GM12873 (cell line): ENCODE results near the gene CHMP2A.
A peak's percentile ranks its signal among the peaks of the same experiment; 100 is the strongest.

Experiments used
- CTCF ChIP-seq: IDR thresholded peaks from 2 replicates; pipeline ENCODE4 v1.5.1; 2012; ENCODE audit warnings: low read depth, mild to moderate bottlenecking, moderate library complexity, low read length, control low read depth; ENCODE audit not compliant: insufficient read depth; ENCODE audit errors: missing control alignments

Gene CHMP2A

DNA sequence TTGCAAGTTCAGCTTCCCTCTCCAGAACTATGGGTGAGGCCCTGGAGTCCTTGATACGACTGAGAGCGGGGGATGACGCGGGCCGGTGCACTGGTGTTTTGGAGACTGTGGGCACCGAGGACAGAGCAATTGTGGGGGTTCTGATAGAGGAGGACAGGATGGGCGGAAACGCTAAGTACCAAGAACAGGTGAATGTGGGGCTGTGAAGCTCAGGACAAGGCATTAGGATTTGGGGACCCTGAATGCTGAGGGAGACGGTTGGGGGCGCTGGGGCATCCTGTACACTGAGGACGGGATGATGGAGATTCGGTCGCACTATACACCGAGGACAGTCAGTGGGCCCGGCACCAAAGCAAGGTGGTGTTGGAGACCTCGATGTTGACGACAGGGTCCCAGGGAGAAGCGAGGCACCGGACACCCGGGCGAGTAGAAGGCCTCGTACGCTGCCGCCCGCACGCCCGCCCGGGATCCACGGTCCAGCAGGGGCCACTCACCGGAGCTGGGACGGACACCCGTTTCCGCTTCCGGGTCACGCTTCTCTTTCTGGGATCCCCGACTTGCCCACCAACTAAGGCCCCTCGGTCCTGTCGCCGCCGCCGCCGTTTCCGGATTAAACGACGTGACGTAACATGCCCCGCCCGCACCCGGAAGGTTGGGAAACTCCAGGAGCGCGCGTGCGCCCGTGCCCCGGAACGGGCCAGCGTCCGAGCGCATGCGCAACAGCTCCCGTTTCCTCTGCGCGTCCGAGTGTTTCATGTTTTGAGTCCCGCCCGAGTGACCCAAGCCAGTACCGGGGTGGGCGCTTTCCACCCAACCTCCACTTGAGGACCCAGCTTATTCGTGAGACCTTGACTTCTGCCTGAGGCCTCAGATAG, at the start of gene CHMP2A:
Gene CHMP2A, minus strand, starts transcription at position 612 of the 875 bp plus-strand sequence. CDS start 893 bp downstream, outside the sequence.
- TF ChIP-seq CTCF = no peak

DNA sequence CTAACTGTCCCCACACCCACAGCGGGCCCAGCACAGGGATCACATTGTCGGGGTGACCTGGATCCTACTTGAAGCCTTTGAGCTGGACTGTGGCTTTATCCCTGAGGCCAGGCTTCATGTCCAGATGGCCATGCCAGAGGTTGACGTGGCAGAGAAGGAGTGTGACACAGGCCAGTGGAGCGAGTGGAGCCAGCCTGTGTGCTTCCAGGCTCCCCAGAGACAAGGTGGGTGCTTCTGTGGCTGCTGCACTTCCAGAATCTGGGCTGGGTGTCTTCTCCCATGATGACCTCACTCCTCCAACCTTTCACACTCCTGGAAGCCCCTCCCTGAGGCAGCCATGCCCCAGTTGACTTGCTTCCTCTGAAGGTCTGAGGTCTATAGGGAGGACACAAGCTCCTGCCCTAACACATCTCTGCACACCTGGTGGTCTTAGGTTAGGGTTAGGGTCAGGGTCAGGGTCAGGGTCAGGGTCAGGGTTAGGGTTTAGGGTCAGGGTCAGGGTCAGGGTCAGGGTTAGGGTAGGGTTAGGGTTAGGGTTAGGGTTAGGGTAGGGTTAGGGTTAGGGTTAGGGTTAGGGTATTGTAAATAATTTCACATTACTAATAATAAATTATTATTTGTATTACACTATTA, 31.3 kb upstream of the CHMP2A start:
- TF ChIP-seq CTCF = no peak

- no peak for TF ChIP-seq CTCF
These were observed 30.7 kb upstream of the CHMP2A start for GRCh38 chr19:58585442-58586132.

DNA sequence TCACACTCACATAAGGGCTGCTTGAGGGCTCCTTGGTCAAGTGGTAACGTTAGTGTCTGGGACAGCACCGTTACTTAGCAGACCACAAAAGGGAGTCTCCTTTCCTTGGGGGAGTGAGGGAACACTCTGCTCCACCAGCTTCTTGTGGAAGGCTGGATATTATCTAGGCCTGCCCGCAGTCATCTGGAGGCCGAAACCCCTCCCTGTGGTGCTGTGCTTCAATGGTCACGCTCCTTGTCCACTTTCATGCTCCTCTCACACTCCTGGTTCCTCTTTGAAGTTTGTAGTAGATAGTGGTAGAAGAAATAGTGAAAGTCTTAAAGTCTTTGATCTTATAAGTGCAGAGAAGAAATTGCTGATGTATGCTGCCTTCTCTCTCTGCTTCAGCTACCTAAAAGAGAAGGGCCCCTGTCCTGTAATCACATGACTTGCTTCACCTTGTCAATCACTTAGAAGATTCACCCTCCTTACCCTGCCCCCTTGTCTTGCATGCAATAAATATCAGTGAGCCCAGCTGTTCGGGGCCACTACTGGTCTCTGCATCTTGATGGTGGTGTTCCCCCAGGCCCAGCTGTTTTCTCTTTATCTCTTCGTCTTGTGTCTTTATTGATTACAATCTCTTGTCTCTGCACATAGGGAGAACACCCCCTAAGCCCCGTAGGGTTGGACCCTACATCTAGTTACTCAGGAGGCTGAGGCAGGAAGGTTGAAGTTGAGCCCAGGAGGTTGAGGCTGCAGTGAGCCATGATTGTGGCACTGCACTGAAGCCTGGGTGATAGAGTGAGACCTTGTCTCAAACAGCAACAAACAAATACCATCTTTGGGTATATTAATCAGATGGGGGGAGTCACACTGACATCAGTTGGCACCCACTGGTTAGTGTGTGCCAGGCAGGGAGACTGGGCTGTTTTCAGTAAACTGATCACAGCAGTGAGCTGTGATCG, 29.9 kb upstream of the CHMP2A start:
- TF ChIP-seq CTCF = no peak

- no peak for TF ChIP-seq CTCF
These were observed 28.1 kb upstream of the CHMP2A start for GRCh38 chr19:58582985-58583384.

- TF ChIP-seq CTCF = peak; percentile 98
These were observed 26.6 kb upstream of the CHMP2A start for GRCh38 chr19:58581227-58582141.
